ENCODE data around the gene ARHGAP18. TPM values are rescaled to one million over a fixed set of nuclear protein-coding genes. Genes with fewer than 3 reads are reported as not detected.

Gene ARHGAP18
- total and polyA plus RNA-seq, 2 experiments from 2014 or later, result 12.5 to 23.8 TPM

- no peaks in the 10 kb centered on the region for H3K27me3 ChIP-seq (replicated peaks; ENCODE audit: insufficient read depth)
- 61 to 69% methylated on average over 7 of the region's 7 CpGs for WGBS, 2 experiments (ENCODE audit: low coverage in 1 of 2, low lambda C conversion rate in 2 of 2, missing lambda C conversion rate in 2 of 2)
- H3K9me2 ChIP-seq (ENCODE audit: insufficient read depth), result no peaks in the 10 kb centered on the region
- in situ Hi-C loops (cut with MboI), result no loop called here
- TF ChIP-seq EZH2 (IDR thresholded peaks at IDR 0.05; ENCODE audit: insufficient read depth, poor library complexity, severe bottlenecking), result no peak
- TF ChIP-seq EZH2phosphoT487 (IDR thresholded peaks at IDR 0.05; ENCODE audit: insufficient read depth, low read depth), result no peak
- H3K9ac ChIP-seq, result no peak overlapping the region
- 0 out of 2 replicates have a peak, but pooled peaks cover 3% of the 10 kb centered on the region for H3K4me1 ChIP-seq (ENCODE audit: insufficient read depth)
- 0 out of 2 replicates have a peak, but pooled peaks cover 5% of the 10 kb centered on the region for H3F3A ChIP-seq (ENCODE audit: insufficient read depth)
- no peak overlapping the region for H3K27ac ChIP-seq
- DNase-seq, result no peak
- H2AFZ ChIP-seq, result peak overlapping the region; percentile 34; the same call in 1 of the 2 replicates
- no peaks in the 10 kb centered on the region for H3K9me3 ChIP-seq (ENCODE audit: low read depth)
- H3K79me2 ChIP-seq (ENCODE audit: insufficient read depth), result peaks cover 91% of the 10 kb centered on the region
- no peaks in the 10 kb centered on the region for H4K20me1 ChIP-seq (ENCODE audit: insufficient read depth)
- peak overlapping the region; percentile 2; the same call in 1 of the 2 replicates for H3K4me3 ChIP-seq
- no peaks in the 10 kb centered on the region for H3K36me3 ChIP-seq (ENCODE audit: low read depth)
- peak overlapping the region; percentile 1 for H3K4me2 ChIP-seq (ENCODE audit: unreplicated experiment)
Measured at GRCh38 chr6:129661536-129662405, 48.2 kb downstream of the ARHGAP18 start.

- no peak overlapping the region for H2AFZ ChIP-seq
- H3K79me2 ChIP-seq (ENCODE audit: insufficient read depth), result peaks cover 86% of the 10 kb centered on the region
- 0 out of 2 replicates have a peak, but pooled peaks cover 5% of the 10 kb centered on the region for H3F3A ChIP-seq (ENCODE audit: insufficient read depth)
- in situ Hi-C loops (cut with MboI), result no loop called here
- H3K27me3 ChIP-seq (replicated peaks; ENCODE audit: insufficient read depth), result no peaks in the 10 kb centered on the region
- DNase-seq, result no peak
- no peaks in the 10 kb centered on the region for H4K20me1 ChIP-seq (ENCODE audit: insufficient read depth)
- WGBS, 2 experiments (ENCODE audit: low coverage in 1 of 2, low lambda C conversion rate in 2 of 2, missing lambda C conversion rate in 2 of 2), result 94 to 100% methylated on average over 2 of the region's 2 CpGs
- no peak overlapping the region for H3K27ac ChIP-seq
- no peaks in the 10 kb centered on the region for H3K9me3 ChIP-seq (ENCODE audit: low read depth)
- H3K9ac ChIP-seq, result no peak overlapping the region
- H3K4me3 ChIP-seq, result no peak overlapping the region
- H3K9me2 ChIP-seq (ENCODE audit: insufficient read depth), result no peaks in the 10 kb centered on the region
- no peaks in the 10 kb centered on the region for H3K36me3 ChIP-seq (ENCODE audit: low read depth)
- no peak overlapping the region for H3K4me2 ChIP-seq (ENCODE audit: unreplicated experiment)
- TF ChIP-seq EZH2 (IDR thresholded peaks at IDR 0.05; ENCODE audit: insufficient read depth, poor library complexity, severe bottlenecking) (no peak), EZH2phosphoT487 (IDR thresholded peaks at IDR 0.05; ENCODE audit: insufficient read depth, low read depth) (no peak)
- 0 out of 2 replicates have a peak, but pooled peaks cover 3% of the 10 kb centered on the region for H3K4me1 ChIP-seq (ENCODE audit: insufficient read depth)
Measured at GRCh38 chr6:129660346-129660676, 49.7 kb downstream of the ARHGAP18 start.

- H3K9me2 ChIP-seq (ENCODE audit: insufficient read depth), result no peaks in the 10 kb centered on the region
- H4K20me1 ChIP-seq (ENCODE audit: insufficient read depth), result no peaks in the 10 kb centered on the region
- DNase-seq, result no peak
- H3F3A ChIP-seq (ENCODE audit: insufficient read depth), result 0 out of 2 replicates have a peak, but pooled peaks cover 5% of the 10 kb centered on the region
- no peaks in the 10 kb centered on the region for H3K27me3 ChIP-seq (replicated peaks; ENCODE audit: insufficient read depth)
- H3K9ac ChIP-seq, result no peak overlapping the region
- H3K9me3 ChIP-seq (ENCODE audit: low read depth), result no peaks in the 10 kb centered on the region
- 0 out of 2 replicates have a peak, but pooled peaks cover 3% of the 10 kb centered on the region for H3K4me1 ChIP-seq (ENCODE audit: insufficient read depth)
- no peak overlapping the region for H3K4me3 ChIP-seq
- WGBS, 2 experiments (ENCODE audit: low coverage in 1 of 2, low lambda C conversion rate in 2 of 2, missing lambda C conversion rate in 2 of 2), result 96 to 98% methylated on average over 14 of the region's 14 CpGs
- no peak overlapping the region for H3K4me2 ChIP-seq (ENCODE audit: unreplicated experiment)
- H3K36me3 ChIP-seq (ENCODE audit: low read depth), result no peaks in the 10 kb centered on the region
- no peak for TF ChIP-seq EZH2phosphoT487 (IDR thresholded peaks at IDR 0.05; ENCODE audit: insufficient read depth, low read depth)
- TF ChIP-seq EZH2 (IDR thresholded peaks at IDR 0.05; ENCODE audit: insufficient read depth, poor library complexity, severe bottlenecking), result no peak
- H3K79me2 ChIP-seq (ENCODE audit: insufficient read depth), result peaks cover 85% of the 10 kb centered on the region
- no peak overlapping the region for H2AFZ ChIP-seq
- in situ Hi-C loops (cut with MboI), result no loop called here
- no peak overlapping the region for H3K27ac ChIP-seq
Measured at GRCh38 chr6:129659590-129660345, 50.2 kb downstream of the ARHGAP18 start.

GRCh38 chr6:129659167-129659566 is 50.8 kb downstream of the ARHGAP18 start:
- H3K9me3 ChIP-seq (ENCODE audit: low read depth), result no peaks in the 10 kb centered on the region
- 0 out of 2 replicates have a peak, but pooled peaks cover 5% of the 10 kb centered on the region for H3F3A ChIP-seq (ENCODE audit: insufficient read depth)
- H3K4me3 ChIP-seq, result no peak overlapping the region
- H3K36me3 ChIP-seq (ENCODE audit: low read depth), result no peaks in the 10 kb centered on the region
- in situ Hi-C loops (cut with MboI), result no loop called here
- no peaks in the 10 kb centered on the region for H4K20me1 ChIP-seq (ENCODE audit: insufficient read depth)
- H3K27ac ChIP-seq, result no peak overlapping the region
- H3K4me1 ChIP-seq (ENCODE audit: insufficient read depth), result 0 out of 2 replicates have a peak, but pooled peaks cover 3% of the 10 kb centered on the region
- 95 to 100% methylated on average over 3 of the region's 3 CpGs for WGBS, 2 experiments (ENCODE audit: low coverage in 1 of 2, low lambda C conversion rate in 2 of 2, missing lambda C conversion rate in 2 of 2)
- DNase-seq, result no peak
- no peaks in the 10 kb centered on the region for H3K27me3 ChIP-seq (replicated peaks; ENCODE audit: insufficient read depth)
- TF ChIP-seq EZH2 (IDR thresholded peaks at IDR 0.05; ENCODE audit: insufficient read depth, poor library complexity, severe bottlenecking) (no peak), EZH2phosphoT487 (IDR thresholded peaks at IDR 0.05; ENCODE audit: insufficient read depth, low read depth) (no peak)
- no peak overlapping the region for H3K4me2 ChIP-seq (ENCODE audit: unreplicated experiment)
- peaks cover 84% of the 10 kb centered on the region for H3K79me2 ChIP-seq (ENCODE audit: insufficient read depth)
- no peak overlapping the region for H2AFZ ChIP-seq
- H3K9ac ChIP-seq, result no peak overlapping the region
- no peaks in the 10 kb centered on the region for H3K9me2 ChIP-seq (ENCODE audit: insufficient read depth)
